Upper lobe of right lung (tissue), 1 donor: ENCODE data around the gene A1CF. TPM values are rescaled to one million over a fixed set of nuclear protein-coding genes. Genes with fewer than 3 reads are reported as not detected.
"Not testable (repeated sequence)": the region's sequence is repeated elsewhere in the genome, so short reads cannot be mapped to it uniquely, and the experiment has no call there.

Experiments
- ATAC-seq: fragments of 200-7000 bp; cut with Tn5 transposase; one replicate; pipeline ENCODE4 v1.9.1; 2020; ENCODE audit warnings: mild to moderate bottlenecking, moderate library complexity
- DNase-seq: peaks from one replicate; pipeline ENCODE4 v3.0.0-alpha.2; 2020
- H3K27ac ChIP-seq: fragments of 200-600 bp; one replicate; pipeline ENCODE4 v1.8.0; 2022
- H3K27me3 ChIP-seq: fragments of 200-600 bp; one replicate; pipeline ENCODE4 v1.8.0; 2022; ENCODE audit warnings: mild to moderate bottlenecking
- H3K36me3 ChIP-seq: fragments of 200-600 bp; one replicate; pipeline ENCODE4 v1.8.0; 2022
- H3K4me1 ChIP-seq: fragments of 200-600 bp; one replicate; pipeline ENCODE4 v1.8.0; 2022
- H3K4me3 ChIP-seq: fragments of 200-600 bp; one replicate; pipeline ENCODE4 v1.8.0; 2022; ENCODE audit warnings: mild to moderate bottlenecking
- H3K9me3 ChIP-seq: fragments of 200-600 bp; one replicate; pipeline ENCODE4 v1.8.0; 2022
- CTCF ChIP-seq: fragments of 200-600 bp; IDR thresholded peaks from one replicate; pipeline ENCODE4 v1.8.0; 2022; ENCODE audit warnings: antibody characterized with exemption
- intact Hi-C: fragments of 100-400 bp; cut with DNase I; formaldehyde crosslinking; loops from one replicate; pipeline ENCODE4 v1.11.0; 2022
- total RNA-seq: library from RNA; stranded (reverse); fragmentation: NEBNext Ultra II Directional; extraction: Animal tissue kit (Norgen Biotek cat#: 25700); gene quantifications from one replicate; pipeline ENCODE4 v1.2.1, GENCODE V29; 2021
- donor health status: DM: no; HTN: yes; CAD: no; lungs with severe emphysema.

Gene A1CF
- total RNA-seq, 1 donor from 2014 or later, result not detected

- TF ChIP-seq CTCF, result no peak
- intact Hi-C loops, result no loop called here
- Histone ChIP-seq H3K27ac (no peak overlapping the region), H3K27me3 (no peaks in the 10 kb centered on the region), H3K4me3 (no peak overlapping the region), H3K4me1 (no peaks in the 10 kb centered on the region), H3K36me3 (no peaks in the 10 kb centered on the region), H3K9me3 (no peaks in the 10 kb centered on the region)
- ATAC-seq (no peak), DNase-seq (no peak)
Measured at GRCh38 chr10:50919010-50919409, 33.6 kb upstream of the A1CF start.

- H3K9me3 ChIP-seq, result no peaks in the 10 kb centered on the region
- no peak for TF ChIP-seq CTCF
- H3K27ac ChIP-seq, result no peak overlapping the region
- ATAC-seq (no peak), DNase-seq (no peak)
- no peaks in the 10 kb centered on the region for H3K27me3 ChIP-seq
- no peaks in the 10 kb centered on the region for H3K4me1 ChIP-seq
- no peak overlapping the region for H3K4me3 ChIP-seq
- intact Hi-C loops, result no loop called here
- no peaks in the 10 kb centered on the region for H3K36me3 ChIP-seq
Measured at GRCh38 chr10:50918529-50918928, 33.1 kb upstream of the A1CF start.

GRCh38 chr10:50917486-50917885 lies 32.1 kb upstream of the A1CF start:
- DNase-seq (no peak), ATAC-seq (no peak)
- no peaks in the 10 kb centered on the region for H3K9me3 ChIP-seq
- no peaks in the 10 kb centered on the region for H3K4me1 ChIP-seq
- no peaks in the 10 kb centered on the region for H3K27me3 ChIP-seq
- H3K36me3 ChIP-seq, result no peaks in the 10 kb centered on the region
- no peak overlapping the region for H3K4me3 ChIP-seq
- no peak for TF ChIP-seq CTCF
- intact Hi-C loops, result no loop called here
- no peak overlapping the region for H3K27ac ChIP-seq

- no peak for TF ChIP-seq CTCF
- intact Hi-C loops, result no loop called here
- Histone ChIP-seq H3K4me3 (no peak overlapping the region), H3K4me1 (no peaks in the 10 kb centered on the region), H3K27ac (no peak overlapping the region), H3K27me3 (no peaks in the 10 kb centered on the region), H3K36me3 (no peaks in the 10 kb centered on the region), H3K9me3 (no peaks in the 10 kb centered on the region)
- DNase-seq (no peak), ATAC-seq (peak; percentile 66)
Measured at GRCh38 chr10:50909334-50910014, 24.0 kb upstream of the A1CF start.

- Histone ChIP-seq H3K27me3 (no peaks in the 10 kb centered on the region), H3K36me3 (no peaks in the 10 kb centered on the region), H3K4me3 (no peak overlapping the region), H3K9me3 (no peaks in the 10 kb centered on the region), H3K27ac (no peak overlapping the region), H3K4me1 (no peaks in the 10 kb centered on the region)
- ATAC-seq, result no peak
- DNase-seq, result no peak
- intact Hi-C loops, result no loop called here
- no peak for TF ChIP-seq CTCF
Measured at GRCh38 chr10:50908366-50908765, 22.9 kb upstream of the A1CF start.

- ATAC-seq, H3K9me3 ChIP-seq, DNase-seq, H3K4me1 ChIP-seq, intact Hi-C loops, H3K4me3 ChIP-seq, H3K27ac ChIP-seq, H3K27me3 ChIP-seq, H3K36me3 ChIP-seq: not testable (repeated sequence)
Measured at GRCh38 chr10:50905797-50906196, 20.4 kb upstream of the A1CF start.
